HepG2 (cell line): Measurements from ENCODE around the gene LGALS3.

Source experiments
- IRF2 ChIP-seq: IDR thresholded peaks from 2 replicates; pipeline ENCODE4 v1.6.1; 2018; ENCODE audit warnings: missing genetic modification reagents, missing compliant biosample characterization
- SMC3 ChIP-seq: IDR thresholded peaks from 2 replicates; pipeline ENCODE4 v1.6.1; 2011; ENCODE audit warnings: low read length, improper control_type of control experiment
- TF ChIP-seq, protein P1 (sequence below): sonication (generic); formaldehyde crosslinking; IDR thresholded peaks from 2 replicates; pipeline ENCODE4 v1.5.0; 2020; ENCODE audit warnings: mild to moderate bottlenecking, missing genetic modification reagents, moderate library complexity
- TF ChIP-seq, protein P2 (sequence below): sonication (generic); formaldehyde crosslinking; IDR thresholded peaks from 2 replicates; pipeline ENCODE4 v1.8.0; 2022; ENCODE audit warnings: mild to moderate bottlenecking, missing genetic modification reagents
- TF ChIP-seq, protein P3 (sequence below): sonication (generic); formaldehyde crosslinking; IDR thresholded peaks from 2 replicates; pipeline ENCODE4 v1.4.0; 2020; ENCODE audit warnings: missing genetic modification reagents
- TF ChIP-seq, protein P4 (sequence below), 2 experiments: IDR thresholded peaks; 2 replicates each; pipeline ENCODE4 v1.6.1; 2011 to 2012; ENCODE audit warnings: low read length in 2 of 2, borderline replicate concordance in 1 of 2, low read depth in 1 of 2, mild to moderate bottlenecking in 1 of 2, moderate library complexity in 1 of 2
- TF ChIP-seq, protein P5 (sequence below): sonication (generic); formaldehyde crosslinking; IDR thresholded peaks from 2 replicates; pipeline ENCODE4 v1.4.0; 2020; ENCODE audit warnings: mild to moderate bottlenecking, missing genetic modification reagents
- TF ChIP-seq, protein P6 (sequence below): IDR thresholded peaks from 2 replicates; pipeline ENCODE4 v1.6.1; 2016; ENCODE audit warnings: missing genetic modification reagents, missing compliant biosample characterization
- TF ChIP-seq, protein P7 (sequence below): sonication (generic); formaldehyde crosslinking; IDR thresholded peaks from 2 replicates; pipeline ENCODE4 v1.5.0; 2020; ENCODE audit warnings: mild to moderate bottlenecking, missing genetic modification reagents

DNA sequence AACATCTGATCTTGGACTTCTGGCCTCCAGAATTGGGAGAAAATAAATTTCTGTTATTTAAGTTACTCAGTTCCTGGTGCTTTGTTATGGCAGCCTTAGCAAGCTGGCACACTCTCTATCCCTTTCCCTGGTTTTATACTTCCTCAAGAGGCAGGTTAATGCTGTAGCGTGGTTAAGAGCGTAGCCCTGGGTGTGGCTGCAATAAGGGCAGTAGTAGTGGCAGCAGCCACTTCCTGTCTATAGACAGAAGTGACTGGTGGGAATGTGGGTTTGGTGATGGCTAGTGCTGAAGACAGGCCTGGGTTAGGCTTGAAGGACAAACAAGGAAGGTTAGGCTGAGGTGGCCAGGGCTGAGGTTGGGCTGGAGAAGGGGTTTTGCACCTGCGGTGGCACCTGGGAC lies 3.6 kb upstream of the LGALS3 start:
- TF ChIP-seq, protein P1, sequence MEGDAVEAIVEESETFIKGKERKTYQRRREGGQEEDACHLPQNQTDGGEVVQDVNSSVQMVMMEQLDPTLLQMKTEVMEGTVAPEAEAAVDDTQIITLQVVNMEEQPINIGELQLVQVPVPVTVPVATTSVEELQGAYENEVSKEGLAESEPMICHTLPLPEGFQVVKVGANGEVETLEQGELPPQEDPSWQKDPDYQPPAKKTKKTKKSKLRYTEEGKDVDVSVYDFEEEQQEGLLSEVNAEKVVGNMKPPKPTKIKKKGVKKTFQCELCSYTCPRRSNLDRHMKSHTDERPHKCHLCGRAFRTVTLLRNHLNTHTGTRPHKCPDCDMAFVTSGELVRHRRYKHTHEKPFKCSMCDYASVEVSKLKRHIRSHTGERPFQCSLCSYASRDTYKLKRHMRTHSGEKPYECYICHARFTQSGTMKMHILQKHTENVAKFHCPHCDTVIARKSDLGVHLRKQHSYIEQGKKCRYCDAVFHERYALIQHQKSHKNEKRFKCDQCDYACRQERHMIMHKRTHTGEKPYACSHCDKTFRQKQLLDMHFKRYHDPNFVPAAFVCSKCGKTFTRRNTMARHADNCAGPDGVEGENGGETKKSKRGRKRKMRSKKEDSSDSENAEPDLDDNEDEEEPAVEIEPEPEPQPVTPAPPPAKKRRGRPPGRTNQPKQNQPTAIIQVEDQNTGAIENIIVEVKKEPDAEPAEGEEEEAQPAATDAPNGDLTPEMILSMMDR (CRISPR knock-in tag) = no peak
- TF ChIP-seq SMC3 = no peak
- TF ChIP-seq, protein P2, sequence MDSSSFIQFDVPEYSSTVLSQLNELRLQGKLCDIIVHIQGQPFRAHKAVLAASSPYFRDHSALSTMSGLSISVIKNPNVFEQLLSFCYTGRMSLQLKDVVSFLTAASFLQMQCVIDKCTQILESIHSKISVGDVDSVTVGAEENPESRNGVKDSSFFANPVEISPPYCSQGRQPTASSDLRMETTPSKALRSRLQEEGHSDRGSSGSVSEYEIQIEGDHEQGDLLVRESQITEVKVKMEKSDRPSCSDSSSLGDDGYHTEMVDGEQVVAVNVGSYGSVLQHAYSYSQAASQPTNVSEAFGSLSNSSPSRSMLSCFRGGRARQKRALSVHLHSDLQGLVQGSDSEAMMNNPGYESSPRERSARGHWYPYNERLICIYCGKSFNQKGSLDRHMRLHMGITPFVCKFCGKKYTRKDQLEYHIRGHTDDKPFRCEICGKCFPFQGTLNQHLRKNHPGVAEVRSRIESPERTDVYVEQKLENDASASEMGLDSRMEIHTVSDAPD (CRISPR knock-in tag) = no peak
- TF ChIP-seq, protein P3, sequence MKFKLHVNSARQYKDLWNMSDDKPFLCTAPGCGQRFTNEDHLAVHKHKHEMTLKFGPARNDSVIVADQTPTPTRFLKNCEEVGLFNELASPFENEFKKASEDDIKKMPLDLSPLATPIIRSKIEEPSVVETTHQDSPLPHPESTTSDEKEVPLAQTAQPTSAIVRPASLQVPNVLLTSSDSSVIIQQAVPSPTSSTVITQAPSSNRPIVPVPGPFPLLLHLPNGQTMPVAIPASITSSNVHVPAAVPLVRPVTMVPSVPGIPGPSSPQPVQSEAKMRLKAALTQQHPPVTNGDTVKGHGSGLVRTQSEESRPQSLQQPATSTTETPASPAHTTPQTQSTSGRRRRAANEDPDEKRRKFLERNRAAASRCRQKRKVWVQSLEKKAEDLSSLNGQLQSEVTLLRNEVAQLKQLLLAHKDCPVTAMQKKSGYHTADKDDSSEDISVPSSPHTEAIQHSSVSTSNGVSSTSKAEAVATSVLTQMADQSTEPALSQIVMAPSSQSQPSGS (CRISPR knock-in tag) = no peak
- TF ChIP-seq, protein P4, sequence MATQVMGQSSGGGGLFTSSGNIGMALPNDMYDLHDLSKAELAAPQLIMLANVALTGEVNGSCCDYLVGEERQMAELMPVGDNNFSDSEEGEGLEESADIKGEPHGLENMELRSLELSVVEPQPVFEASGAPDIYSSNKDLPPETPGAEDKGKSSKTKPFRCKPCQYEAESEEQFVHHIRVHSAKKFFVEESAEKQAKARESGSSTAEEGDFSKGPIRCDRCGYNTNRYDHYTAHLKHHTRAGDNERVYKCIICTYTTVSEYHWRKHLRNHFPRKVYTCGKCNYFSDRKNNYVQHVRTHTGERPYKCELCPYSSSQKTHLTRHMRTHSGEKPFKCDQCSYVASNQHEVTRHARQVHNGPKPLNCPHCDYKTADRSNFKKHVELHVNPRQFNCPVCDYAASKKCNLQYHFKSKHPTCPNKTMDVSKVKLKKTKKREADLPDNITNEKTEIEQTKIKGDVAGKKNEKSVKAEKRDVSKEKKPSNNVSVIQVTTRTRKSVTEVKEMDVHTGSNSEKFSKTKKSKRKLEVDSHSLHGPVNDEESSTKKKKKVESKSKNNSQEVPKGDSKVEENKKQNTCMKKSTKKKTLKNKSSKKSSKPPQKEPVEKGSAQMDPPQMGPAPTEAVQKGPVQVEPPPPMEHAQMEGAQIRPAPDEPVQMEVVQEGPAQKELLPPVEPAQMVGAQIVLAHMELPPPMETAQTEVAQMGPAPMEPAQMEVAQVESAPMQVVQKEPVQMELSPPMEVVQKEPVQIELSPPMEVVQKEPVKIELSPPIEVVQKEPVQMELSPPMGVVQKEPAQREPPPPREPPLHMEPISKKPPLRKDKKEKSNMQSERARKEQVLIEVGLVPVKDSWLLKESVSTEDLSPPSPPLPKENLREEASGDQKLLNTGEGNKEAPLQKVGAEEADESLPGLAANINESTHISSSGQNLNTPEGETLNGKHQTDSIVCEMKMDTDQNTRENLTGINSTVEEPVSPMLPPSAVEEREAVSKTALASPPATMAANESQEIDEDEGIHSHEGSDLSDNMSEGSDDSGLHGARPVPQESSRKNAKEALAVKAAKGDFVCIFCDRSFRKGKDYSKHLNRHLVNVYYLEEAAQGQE (IDR thresholded peaks at IDR 0.05; ENCODE audit: borderline replicate concordance in 1 of 2, low read depth in 1 of 2, low read length in 2 of 2) = no peak
- no peak for TF ChIP-seq IRF2 (CRISPR knock-in tag)
- TF ChIP-seq, protein P5, sequence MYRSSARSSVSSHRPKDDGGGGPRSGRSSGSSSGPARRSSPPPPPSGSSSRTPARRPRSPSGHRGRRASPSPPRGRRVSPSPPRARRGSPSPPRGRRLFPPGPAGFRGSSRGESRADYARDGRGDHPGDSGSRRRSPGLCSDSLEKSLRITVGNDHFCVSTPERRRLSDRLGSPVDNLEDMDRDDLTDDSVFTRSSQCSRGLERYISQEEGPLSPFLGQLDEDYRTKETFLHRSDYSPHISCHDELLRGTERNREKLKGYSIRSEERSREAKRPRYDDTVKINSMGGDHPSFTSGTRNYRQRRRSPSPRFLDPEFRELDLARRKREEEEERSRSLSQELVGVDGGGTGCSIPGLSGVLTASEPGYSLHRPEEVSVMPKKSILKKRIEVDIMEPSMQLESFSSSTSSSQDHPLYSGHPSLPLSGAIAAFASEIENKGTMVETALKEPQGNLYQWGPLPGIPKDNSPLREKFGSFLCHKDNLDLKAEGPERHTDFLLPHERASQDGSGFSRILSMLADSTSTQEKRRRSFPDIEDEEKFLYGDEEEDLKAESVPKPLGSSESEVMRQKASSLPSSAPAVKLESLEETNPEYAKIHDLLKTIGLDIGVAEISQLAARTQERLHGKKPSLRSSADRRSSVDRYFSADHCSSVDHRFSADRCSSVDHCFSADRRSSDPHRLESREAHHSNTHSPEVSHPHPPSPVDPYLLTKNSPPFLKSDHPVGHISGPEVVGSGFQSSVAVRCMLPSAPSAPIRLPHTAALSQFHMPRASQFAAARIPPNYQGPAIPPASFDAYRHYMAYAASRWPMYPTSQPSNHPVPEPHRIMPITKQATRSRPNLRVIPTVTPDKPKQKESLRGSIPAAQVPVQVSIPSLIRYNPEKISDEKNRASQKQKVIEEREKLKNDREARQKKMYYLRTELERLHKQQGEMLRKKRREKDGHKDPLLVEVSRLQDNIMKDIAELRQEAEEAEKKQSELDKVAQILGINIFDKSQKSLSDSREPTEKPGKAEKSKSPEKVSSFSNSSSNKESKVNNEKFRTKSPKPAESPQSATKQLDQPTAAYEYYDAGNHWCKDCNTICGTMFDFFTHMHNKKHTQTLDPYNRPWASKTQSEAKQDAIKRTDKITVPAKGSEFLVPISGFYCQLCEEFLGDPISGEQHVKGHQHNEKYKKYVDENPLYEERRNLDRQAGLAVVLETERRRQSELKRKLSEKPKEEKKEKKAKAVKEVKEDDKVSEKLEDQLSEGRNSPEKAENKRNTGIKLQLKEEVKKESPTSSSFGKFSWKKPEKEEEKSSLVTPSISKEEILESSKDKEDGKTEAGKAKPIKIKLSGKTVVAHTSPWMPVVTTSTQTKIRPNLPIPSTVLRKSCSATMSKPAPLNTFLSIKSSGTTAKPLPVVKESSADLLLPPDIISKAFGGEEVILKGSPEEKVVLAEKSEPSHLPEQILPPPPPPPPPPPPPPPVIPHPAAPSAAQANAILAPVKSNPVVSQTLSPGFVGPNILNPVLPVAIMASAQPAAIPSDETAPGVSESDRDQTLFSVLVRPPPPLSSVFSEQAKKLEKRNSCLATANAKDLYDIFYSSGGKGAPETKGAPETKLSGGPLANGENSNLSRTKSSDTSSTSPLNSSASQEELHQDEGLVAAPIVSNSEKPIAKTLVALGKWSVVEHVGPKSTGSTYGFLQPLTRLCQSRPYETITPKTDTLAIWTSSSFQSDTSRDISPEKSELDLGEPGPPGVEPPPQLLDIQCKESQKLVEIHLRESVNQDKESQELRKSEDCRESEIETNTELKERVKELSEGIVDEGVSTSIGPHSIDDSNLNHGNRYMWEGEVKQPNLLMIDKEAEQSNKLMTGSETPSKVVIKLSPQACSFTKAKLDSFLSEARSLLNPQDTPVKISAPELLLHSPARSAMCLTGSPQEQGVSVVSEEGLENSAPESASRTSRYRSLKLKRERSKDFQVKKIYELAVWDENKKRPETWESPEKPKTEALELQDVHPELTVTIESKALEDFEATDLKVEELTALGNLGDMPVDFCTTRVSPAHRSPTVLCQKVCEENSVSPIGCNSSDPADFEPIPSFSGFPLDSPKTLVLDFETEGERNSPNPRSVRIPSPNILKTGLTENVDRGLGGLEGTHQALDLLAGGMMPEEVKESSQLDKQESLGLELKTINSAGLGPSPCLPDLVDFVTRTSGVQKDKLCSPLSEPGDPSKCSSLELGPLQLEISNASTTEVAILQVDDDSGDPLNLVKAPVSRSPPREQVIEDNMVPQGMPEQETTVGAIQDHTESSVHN (CRISPR knock-in tag) = no peak
- TF ChIP-seq, protein P6, sequence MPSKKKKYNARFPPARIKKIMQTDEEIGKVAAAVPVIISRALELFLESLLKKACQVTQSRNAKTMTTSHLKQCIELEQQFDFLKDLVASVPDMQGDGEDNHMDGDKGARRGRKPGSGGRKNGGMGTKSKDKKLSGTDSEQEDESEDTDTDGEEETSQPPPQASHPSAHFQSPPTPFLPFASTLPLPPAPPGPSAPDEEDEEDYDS (CRISPR knock-in tag) = no peak
- TF ChIP-seq, protein P7, sequence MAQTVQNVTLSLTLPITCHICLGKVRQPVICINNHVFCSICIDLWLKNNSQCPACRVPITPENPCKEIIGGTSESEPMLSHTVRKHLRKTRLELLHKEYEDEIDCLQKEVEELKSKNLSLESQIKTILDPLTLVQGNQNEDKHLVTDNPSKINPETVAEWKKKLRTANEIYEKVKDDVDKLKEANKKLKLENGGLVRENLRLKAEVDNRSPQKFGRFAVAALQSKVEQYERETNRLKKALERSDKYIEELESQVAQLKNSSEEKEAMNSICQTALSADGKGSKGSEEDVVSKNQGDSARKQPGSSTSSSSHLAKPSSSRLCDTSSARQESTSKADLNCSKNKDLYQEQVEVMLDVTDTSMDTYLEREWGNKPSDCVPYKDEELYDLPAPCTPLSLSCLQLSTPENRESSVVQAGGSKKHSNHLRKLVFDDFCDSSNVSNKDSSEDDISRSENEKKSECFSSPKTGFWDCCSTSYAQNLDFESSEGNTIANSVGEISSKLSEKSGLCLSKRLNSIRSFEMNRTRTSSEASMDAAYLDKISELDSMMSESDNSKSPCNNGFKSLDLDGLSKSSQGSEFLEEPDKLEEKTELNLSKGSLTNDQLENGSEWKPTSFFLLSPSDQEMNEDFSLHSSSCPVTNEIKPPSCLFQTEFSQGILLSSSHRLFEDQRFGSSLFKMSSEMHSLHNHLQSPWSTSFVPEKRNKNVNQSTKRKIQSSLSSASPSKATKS = no peak
